ENCODE results near the gene SMC4.

The SMC4 gene

DNA sequence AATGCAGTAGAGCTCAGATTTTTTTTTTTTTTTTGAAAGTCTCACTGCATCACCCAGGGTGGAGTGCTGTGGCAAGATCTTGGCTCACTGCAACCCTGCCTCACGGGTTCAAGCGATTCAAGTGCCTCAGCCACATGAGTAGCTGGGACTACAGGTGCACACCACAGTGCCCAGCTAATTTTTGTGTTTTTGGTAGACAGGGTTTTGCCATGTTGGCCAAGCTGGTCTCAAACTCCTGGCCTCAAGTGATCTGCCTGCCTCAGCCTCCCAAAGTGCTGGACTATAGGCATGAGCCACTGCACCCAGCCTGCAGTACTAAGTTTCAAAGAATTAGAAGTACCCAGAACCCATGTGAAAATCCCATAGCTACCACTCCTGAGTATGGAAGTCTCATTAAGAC is 35.6 kb downstream of the SMC4 start:
- CTCF ChIA-PET = interaction anchor here (0.6 to 1.3 kb wide), 2 partner anchors 16 to 22 kb away, joined by 3 to 4 read pairs; no protein-coding TSS in a partner anchor
- DNase-seq (ENCODE audit: low read depth, low spot score) = no peak
- POLR2A ChIA-PET = interaction anchor here (1.6 kb wide), 1 partner anchor 28 kb away, joined by 6 read pairs; no protein-coding TSS in a partner anchor
- no peak for TF ChIP-seq CTCF (IDR thresholded peaks at IDR 0.05; ENCODE audit: insufficient read depth, low read length, missing control alignments)
- H3K4me3 ChIP-seq (ENCODE audit: low read depth, low read length) = no peak overlapping the region

- TF ChIP-seq CTCF (IDR thresholded peaks at IDR 0.05; ENCODE audit: insufficient read depth, low read length, missing control alignments) = no peak
- no peak overlapping the region for H3K4me3 ChIP-seq (ENCODE audit: low read depth, low read length)
- DNase-seq (ENCODE audit: low read depth, low spot score) = no peak
- POLR2A ChIA-PET = no interaction called here
- CTCF ChIA-PET = interaction anchor here (0.8 to 1.3 kb wide), 3 partner anchors 10 to 22 kb away, joined by 3 to 5 read pairs (median 4); no protein-coding TSS in a partner anchor
Observed at GRCh38 chr3:160435747-160436146, 36.3 kb downstream of the SMC4 start.

GRCh38 chr3:160437083-160437455 is 37.6 kb downstream of the SMC4 start:
- DNase-seq (ENCODE audit: low read depth, low spot score) = no peak
- no peak overlapping the region for H3K4me3 ChIP-seq (ENCODE audit: low read depth, low read length)
- TF ChIP-seq CTCF (IDR thresholded peaks at IDR 0.05; ENCODE audit: insufficient read depth, low read length, missing control alignments) = no peak
- ChIA-PET CTCF (interaction anchor here (0.9 to 1.3 kb wide), 2 partner anchors 12 to 49 kb away, joined by 3 to 5 read pairs; partner anchors contain the start of gene TRIM59), POLR2A (no interaction called here)

DNA sequence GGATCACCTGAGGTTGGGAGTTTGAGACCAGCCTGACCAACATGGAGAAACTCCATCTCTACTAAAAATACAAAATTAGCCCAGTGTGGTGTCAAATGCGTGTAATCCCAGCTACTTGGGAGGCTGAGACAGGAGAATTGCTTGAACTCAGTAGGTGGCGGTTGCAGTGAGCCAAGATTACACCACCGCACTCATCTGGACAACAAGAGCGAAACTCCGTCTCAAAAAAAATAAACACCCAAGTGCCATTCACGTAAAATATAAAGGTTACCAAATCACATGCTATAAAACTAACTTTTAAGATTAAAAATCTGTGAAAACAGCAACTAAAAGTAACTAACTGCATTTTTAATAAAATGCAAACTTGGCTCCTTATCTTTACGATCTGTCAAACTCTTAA is 41.2 kb downstream of the SMC4 start:
- no peak for TF ChIP-seq CTCF (IDR thresholded peaks at IDR 0.05; ENCODE audit: insufficient read depth, low read length, missing control alignments)
- CTCF ChIA-PET = interaction anchor here (3.2 kb wide), 1 partner anchor 9 kb away, joined by 19 read pairs; the partner anchor contains the start of gene TRIM59
- POLR2A ChIA-PET = interaction anchor here (0.6 kb wide), 1 partner anchor 19 kb away, joined by 3 read pairs; no protein-coding TSS in a partner anchor

DNA sequence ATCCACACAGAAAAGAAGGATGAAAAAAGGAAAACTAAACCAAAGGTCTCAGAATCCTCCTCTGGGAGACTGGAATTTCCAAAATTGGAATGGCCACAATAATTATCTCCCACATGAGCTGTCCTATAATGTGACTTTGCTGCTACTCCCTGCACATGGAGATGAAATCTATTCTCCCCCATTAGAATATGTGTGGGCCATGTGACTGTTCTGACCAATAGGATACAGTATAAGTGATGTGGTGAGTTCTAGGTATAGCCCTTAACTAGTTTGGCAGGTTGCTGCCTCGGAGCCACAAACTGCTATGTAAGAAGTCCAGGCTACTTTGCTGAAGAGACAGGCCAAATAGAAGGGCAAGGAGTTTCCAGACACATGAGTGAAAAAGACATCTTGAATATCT is 45.0 kb downstream of the SMC4 start:
- ChIA-PET CTCF (interaction anchor here (2.2 to 2.3 kb wide), 2 partner anchors 30 to 282 kb away, joined by 5 to 10 read pairs; no protein-coding TSS in a partner anchor), POLR2A (interaction anchor here (0.7 kb wide), 2 partner anchors 45 to 589 kb away, joined by 3 read pairs; partner anchors contain the start of gene SMC4)
- TF ChIP-seq CTCF (IDR thresholded peaks at IDR 0.05; ENCODE audit: insufficient read depth, low read length, missing control alignments) = no peak
- no peak overlapping the region for H3K4me3 ChIP-seq (ENCODE audit: low read depth, low read length)
- no peak for DNase-seq (ENCODE audit: low read depth, low spot score)

More for the DNA sequence above, 41.2 kb downstream of the SMC4 start:
- no peak for DNase-seq (ENCODE audit: low read depth, low spot score)
- H3K4me3 ChIP-seq (ENCODE audit: low read depth, low read length) = no peak overlapping the region

- DNase-seq (ENCODE audit: low read depth, low spot score) = no peak
- no peak overlapping the region for H3K4me3 ChIP-seq (ENCODE audit: low read depth, low read length)
- no peak for TF ChIP-seq CTCF (IDR thresholded peaks at IDR 0.05; ENCODE audit: insufficient read depth, low read length, missing control alignments)
- ChIA-PET POLR2A (no interaction called here), CTCF (interaction anchor here (1.1 to 2.3 kb wide), 4 partner anchors 31 to 283 kb away, joined by 5 to 10 read pairs (median 5); no protein-coding TSS in a partner anchor)
Observed at GRCh38 chr3:160445854-160446253, 46.4 kb downstream of the SMC4 start.

All from AG04449 (cell line).